K562 (cell line): Measurements from ENCODE around the gene HLF. TPM values are rescaled to one million over a fixed set of nuclear protein-coding genes. Genes with fewer than 3 reads are reported as not detected.

ENCODE experiments used
- CHD2 ChIP-seq: IDR thresholded peaks from 2 replicates; pipeline ENCODE4 v1.6.1; 2011; ENCODE audit warnings: low read depth, low read length
- GTF2B ChIP-seq: IDR thresholded peaks from 2 replicates; pipeline ENCODE4 v1.6.1; 2011; ENCODE audit not compliant: insufficient read length; ENCODE audit errors: extremely low read depth
- HSF4 ChIP-seq: fragments of 250-450 bp; sonication (Bioruptor Pico); IDR thresholded peaks from 2 replicates; pipeline ENCODE4 v2.1.2; 2022; ENCODE audit warnings: mild to moderate bottlenecking, moderate library complexity, borderline replicate concordance
- KAT7 ChIP-seq: sonication (generic); formaldehyde crosslinking; IDR thresholded peaks from 2 replicates; pipeline ENCODE4 v1.8.0; 2022; ENCODE audit warnings: missing genetic modification reagents, mild to moderate bottlenecking, borderline replicate concordance
- PHF21A ChIP-seq: fragments of 450-650 bp; IDR thresholded peaks from 2 replicates; pipeline ENCODE4 v1.6.1; 2017; ENCODE audit warnings: low read depth, borderline replicate concordance
- THAP7 ChIP-seq: fragments of 250-450 bp; sonication (Bioruptor Pico); IDR thresholded peaks from 2 replicates; pipeline ENCODE4 v1.5.0; 2021
- ZNF134 ChIP-seq: fragments of 250-450 bp; sonication (Bioruptor Pico); conservative IDR thresholded peaks from 2 replicates; pipeline ENCODE4 v1.4.0; 2020
- ZNF518B ChIP-seq: fragments of 250-450 bp; sonication (Bioruptor Pico); IDR thresholded peaks from 2 replicates; pipeline ENCODE4 v1.5.0; 2021; ENCODE audit warnings: mild to moderate bottlenecking, moderate library complexity
- polyA plus RNA-seq, 8 experiments: library from polyadenylated mRNA; depleted of rRNA in 4 of 8; stranded (reverse) in 5 of 8; unstranded in 3 of 8; fragments of >200 nt; fragmentation: Nextera tagmentation in 2 of 8; fragmentation: Illumina TruSeq in 1 of 8; extraction: Ambion mirVana in 2 of 8; extraction: Trizol in 1 of 8; gene quantifications; 2 replicates each; pipeline versions ENCODE4 v1.2.1 to v1.2.3, GENCODE V29; 2011 to 2014; ENCODE audit warnings: inconsistent platforms in 1 of 8, missing spikeins in 1 of 8
- total RNA-seq, 7 experiments: library from RNA; depleted of rRNA in 6 of 7; stranded (reverse); fragments of >200 nt in 6 of 7; fragmentation: Illumina TruSeq in 2 of 7; extraction: Trizol in 2 of 7; gene quantifications; 2 replicates each; pipeline versions ENCODE4 v1.2.1 to v1.2.3, GENCODE V29; 2011 to 2021; ENCODE audit warnings: low replicate concordance in 1 of 7

HLF gene
- total and polyA plus RNA-seq, 9 of the 15 experiments (the other 6 are each of a cell fraction or from before 2014, with no cell fraction given): 0.03 to 0.24 (median 0.09) TPM

GRCh38 chr17:55289978-55290377 lies 25.2 kb downstream of the HLF start (continued):
- TF ChIP-seq CHD2 (no peak), THAP7 (CRISPR knock-in tag) (no peak), ZNF518B (CRISPR knock-in tag) (no peak), HSF4 (CRISPR knock-in tag) (no peak), GTF2B (no peak), KAT7 (CRISPR knock-in tag) (no peak), PHF21A (no peak), ZNF134 (CRISPR knock-in tag) (no peak)
- TF ChIP-seq, all 486 proteins: peak for 0
